HG03095 (cell line): Measurements from ENCODE around the gene VWA1.

Experiments used
- ATAC-seq: cut with Tn5 transposase; IDR thresholded peaks from one replicate; pipeline ENCODE4 v1.9.1; 2021; ENCODE audit warnings: moderate library complexity; ENCODE audit not compliant: unreplicated experiment

VWA1 gene

DNA sequence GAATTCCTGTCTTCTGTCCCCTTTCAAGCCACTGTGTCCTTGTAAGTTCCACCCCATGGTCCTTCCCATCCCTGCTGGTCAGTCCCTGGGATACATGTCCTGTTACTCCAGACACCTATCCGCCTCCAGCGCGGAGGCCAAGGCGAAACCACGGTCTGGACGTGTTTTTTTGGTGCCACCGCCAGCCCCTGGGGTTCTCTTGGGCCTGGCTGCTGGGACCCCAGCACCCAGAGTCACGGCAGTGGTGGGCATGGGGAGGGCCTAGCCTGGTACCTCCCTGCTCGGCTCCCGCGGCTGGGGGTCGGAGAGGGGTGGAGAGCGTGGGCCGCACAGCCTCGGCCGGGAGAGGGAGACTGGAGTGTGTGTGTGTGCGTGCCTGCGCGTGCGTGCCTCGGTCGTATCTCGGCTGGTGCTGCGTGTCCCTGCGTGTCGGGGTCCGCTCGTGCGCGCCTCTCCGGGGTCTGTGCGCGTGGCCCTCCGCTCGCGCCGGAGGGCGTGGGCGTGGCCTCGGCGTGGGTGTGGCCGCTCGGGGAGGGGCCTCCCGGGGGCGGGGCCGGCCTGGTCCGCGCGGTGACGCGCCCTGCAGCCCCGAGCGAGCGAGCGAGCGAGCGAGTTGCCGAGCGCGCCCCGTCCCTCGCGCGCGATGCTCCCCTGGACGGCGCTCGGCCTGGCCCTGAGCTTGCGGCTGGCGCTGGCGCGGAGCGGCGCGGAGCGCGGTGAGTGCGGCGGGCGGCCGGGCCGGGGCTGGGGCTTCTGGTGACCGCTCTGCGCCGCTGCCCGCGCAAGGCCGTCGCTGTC, at the start of gene VWA1:
TSS of gene VWA1 (plus strand) at position 585 of the 798 bp plus-strand sequence. CDS start at position 644, 59 bp downstream.
- no peak for ATAC-seq

DNA sequence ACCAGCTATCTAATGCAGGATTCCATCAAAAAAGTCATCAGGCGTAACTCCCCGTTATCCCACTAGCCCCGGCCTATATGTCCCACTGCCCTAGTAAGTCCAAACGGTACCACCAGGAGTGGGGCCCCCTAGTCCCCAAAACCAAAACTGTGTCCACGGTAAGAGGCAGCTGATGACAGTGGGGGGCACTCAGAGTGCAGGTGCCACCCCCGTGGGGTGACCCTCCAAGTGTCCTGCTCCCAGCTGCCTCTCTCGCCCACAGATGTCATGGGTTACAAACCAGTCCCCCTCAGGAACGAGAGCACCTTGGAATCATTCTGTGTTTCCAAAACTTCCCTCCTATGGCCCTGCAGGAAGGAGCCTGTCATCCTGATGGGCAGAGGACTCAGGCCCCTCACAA, 49.6 kb upstream of the VWA1 start:
- ATAC-seq: no peak

DNA sequence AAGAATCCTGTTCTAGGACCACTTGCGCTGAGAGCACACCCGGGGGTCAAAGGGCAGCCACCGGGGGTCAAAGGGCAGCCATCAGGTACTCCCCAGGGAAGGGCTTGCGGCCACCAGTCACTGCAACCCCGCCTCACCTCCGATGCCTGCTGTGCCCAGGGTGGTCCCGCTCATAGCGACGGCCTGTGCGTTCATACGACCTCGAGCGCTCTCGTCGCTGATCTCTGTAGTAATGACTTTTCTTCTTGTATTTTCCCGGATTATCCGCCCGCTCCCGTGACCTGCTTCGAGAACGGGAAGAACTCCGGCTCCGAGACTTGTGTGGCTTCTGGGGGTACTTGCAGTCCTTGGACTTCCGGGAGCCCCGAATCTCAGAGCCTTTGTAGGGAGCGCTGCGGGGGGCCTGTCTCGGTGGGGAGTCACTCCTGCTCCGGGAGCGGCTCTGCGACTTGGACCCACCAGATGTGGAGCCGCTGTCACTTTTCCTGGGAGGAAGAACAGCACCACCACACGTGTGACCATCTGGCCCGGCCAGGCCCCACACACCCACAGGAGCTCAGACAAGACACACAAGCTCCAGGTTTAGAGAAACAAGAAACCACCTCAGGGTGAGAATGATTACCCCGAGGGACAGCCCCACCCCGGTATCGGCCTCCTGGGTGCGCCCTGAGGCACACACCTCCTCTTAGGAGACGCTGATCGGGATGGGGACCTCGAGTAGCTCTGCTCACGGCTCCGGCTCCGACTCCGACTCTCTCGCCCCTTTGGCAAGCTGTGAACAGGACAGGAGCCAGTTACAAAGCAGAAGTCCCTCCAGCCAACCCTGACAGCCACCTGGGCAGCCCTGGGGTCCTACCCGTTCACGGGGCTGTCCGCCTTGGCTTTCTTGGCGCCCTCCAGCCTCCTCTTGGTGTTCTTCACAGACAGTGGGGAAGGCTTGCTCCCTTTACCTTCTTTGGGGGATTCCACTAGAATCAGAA, 48.1 kb upstream of the VWA1 start:
- no peak for ATAC-seq

DNA sequence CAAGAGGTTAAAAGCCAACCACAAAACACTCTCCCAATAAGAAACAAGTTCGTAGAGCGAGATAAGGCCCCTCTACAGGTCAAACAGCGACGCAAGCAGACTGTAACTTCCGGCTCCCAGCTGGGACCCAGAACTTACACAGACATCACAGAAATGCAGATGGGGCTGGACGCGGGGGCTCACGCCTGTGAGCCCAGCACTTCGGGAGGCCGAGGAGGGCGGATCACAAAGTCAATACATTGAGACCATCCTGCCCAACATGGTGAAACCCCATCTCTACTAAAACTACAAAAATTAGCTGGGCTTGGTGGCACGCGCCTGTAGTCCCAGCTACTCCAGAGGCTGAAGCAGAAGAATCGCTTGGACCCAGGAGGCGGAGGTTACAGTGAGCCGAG, 47.4 kb upstream of the VWA1 start:
- ATAC-seq: no peak

GRCh38 chr1:1390675-1391074, 44.8 kb upstream of the VWA1 start:
- no peak for ATAC-seq

DNA sequence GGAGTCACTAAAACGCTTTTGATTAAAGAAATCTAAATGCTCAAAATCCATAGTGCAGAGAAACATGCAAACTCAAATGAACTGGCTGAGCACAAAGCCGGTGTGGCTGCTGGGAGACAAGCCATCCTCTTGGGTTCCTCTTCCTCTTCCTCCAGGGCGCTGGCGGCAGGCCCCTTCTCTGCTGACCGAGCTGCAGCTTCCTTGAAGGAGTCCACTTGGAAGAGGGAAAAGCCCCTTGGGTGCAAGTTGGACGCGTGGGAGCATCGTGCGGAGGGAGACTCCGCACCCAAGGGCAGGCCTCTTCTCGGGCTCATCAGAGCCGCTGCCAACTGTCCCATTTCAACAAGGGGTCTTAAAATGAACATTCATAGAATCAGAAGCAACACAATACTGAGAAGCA, 44.3 kb upstream of the VWA1 start:
- no peak for ATAC-seq

- no peak for ATAC-seq
Observed at GRCh38 chr1:1393014-1393413, 42.5 kb upstream of the VWA1 start.

DNA sequence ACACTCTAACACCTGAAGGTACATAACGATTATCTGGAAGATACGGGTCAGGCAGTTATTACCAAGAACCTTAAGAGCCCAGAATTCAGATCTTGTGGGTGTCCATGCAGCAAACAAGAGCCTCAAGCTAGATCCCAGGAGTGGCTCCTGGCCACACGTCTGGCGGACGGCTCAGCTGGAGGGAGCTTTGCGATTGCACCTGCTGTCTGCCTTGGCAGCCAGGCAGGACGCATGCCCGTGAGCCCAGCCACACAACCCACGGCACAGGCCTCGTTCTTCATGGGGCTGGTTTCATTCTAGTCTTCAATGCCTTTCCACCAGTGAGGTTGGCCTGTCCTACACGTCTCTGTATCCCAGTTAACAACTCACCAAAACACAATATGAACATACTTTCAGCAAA, 42.1 kb upstream of the VWA1 start:
- ATAC-seq: no peak

DNA sequence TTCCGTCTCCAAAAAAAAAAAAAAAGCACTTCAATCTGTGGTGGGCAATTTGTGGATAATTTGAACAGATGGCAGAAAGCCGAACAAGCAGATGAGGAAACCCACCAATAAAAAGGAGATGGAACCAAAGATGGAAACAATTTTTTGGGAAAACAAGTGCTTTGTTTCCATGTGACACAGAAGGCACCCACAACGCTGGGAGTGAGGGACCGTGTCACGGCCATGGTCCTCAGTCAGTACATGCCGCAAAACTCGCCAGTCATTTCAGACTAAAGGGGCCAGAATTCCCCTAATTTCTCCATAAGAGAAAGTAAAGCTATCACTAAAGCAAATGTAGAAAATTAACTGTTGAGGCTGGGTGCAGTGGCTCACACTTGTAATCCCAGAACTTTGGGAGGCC, 41.4 kb upstream of the VWA1 start:
- ATAC-seq: no peak

DNA sequence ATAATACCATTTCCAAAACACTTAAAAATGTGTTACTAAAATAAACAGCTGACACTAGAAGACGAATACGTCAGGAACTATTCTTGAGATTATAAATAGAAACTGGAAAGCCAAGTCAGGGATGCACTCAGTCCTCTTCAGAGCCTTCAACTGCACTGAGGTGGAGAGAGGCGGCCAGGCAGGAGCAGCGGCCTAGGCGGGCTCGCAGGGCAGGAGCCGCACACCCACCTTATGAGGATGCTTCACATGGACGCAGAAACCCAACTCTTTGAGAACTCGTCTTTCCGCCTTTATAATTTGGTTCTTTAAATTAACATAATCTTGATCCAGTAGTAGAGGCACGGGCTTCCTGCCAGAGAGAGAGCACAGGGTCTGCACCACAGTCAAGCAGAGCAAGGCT, 40.3 kb upstream of the VWA1 start:
- ATAC-seq: no peak

DNA sequence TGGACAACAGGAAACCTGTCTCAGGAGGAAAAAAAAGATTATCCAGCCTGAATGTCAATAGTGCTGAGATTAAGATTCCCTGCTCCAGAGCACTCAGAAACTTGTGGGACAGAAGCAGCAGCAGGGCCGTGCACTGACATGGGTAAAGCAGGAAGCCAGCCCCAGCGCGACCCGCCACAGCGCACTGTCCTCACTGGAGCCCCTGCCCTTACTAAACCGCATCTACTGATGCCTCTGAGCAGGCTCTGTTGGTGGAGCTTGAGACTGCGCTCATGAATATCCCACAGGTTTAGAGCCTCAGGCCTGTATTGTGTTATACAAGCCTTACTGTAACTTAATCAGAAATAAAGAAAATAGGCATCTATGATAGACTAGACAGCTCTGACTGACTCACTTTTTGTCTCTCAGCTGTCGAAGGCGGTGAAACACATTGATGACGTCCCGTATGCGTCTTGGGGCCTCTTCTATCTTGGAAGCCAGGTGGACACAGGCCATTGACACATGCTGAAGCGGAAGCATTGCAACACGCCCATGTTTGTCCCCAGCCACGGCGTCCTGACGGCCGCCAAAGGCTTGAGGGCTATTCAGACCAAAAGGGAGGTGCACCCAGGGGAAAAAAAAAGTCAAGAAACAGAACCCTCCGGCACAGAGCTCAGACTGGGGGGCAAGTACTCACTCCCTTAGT, 37.5 kb upstream of the VWA1 start:
- no peak for ATAC-seq

GRCh38 chr1:1398677-1399186, 36.8 kb upstream of the VWA1 start:
- peak; percentile 4 for ATAC-seq

DNA sequence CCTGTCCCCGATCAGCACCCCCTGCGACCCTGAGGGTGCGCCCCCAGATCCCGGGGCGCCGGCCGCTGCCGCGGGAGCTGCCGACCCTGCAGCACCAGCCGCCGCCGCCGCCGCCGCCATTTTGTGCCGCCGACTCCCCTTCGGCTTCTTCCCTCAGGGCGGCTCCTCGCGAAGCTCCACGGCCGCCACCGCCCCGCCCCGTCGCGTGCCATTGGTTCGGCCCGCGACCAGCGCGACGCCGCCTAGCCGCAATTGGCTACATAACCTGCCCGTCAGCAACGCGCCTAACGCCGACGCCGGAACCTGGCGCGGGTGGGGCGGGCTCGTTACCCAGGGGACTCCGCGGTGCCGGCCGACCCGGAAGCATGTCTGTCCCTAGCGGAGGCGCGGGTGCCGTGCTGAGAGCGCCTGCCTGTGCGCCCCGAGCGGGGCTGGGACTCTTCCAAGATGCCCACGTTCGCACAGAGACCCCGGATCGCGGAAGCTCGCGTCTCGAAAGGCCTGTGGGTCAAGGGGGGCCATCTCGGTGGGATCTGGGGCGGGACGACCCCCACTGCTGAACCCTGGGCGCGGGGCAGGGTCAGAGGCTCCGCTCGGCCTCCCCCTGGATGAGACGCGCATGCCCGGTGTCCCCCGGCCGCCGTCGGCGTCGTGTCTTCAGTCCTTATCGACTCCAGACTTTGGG, 36.2 kb upstream of the VWA1 start, which contains the start of gene CCNL2:
TSS of gene CCNL2 (minus strand) at position 149 of the 685 bp plus-strand sequence. CDS start at position 120, 29 bp downstream.
- ATAC-seq: peak; percentile 87

- no peak for ATAC-seq
Observed at GRCh38 chr1:1399872-1400575, 35.5 kb upstream of the VWA1 start.

- no peak for ATAC-seq
Observed at GRCh38 chr1:1400576-1401456, 34.7 kb upstream of the VWA1 start.

DNA sequence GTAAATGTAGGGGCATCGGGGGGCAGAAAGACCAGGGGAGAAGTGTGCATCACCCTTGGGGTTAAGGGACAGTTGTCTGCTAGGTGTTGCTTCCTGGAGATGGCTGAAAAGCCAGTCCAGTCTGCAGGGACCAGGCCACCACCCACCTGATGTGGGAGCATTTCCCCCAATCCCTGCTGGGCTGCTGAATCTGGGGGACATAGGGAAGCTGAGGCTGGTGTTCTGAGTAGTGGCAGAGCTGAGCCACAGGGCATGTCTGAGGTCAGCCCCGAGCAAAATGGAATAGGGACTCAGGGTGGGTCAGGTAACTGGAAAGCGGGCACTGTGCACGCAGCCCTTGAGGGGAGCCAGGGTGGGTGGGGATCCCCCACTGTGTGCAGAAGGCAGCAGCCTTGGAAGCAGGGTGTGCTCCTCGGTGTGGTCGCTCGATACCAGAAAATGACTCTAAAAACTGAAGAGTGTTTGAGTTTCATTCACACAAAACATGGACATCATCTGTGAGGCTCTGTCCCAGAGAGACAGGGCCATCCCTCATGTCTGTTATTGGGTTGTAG, 34.0 kb upstream of the VWA1 start:
- ATAC-seq: no peak

DNA sequence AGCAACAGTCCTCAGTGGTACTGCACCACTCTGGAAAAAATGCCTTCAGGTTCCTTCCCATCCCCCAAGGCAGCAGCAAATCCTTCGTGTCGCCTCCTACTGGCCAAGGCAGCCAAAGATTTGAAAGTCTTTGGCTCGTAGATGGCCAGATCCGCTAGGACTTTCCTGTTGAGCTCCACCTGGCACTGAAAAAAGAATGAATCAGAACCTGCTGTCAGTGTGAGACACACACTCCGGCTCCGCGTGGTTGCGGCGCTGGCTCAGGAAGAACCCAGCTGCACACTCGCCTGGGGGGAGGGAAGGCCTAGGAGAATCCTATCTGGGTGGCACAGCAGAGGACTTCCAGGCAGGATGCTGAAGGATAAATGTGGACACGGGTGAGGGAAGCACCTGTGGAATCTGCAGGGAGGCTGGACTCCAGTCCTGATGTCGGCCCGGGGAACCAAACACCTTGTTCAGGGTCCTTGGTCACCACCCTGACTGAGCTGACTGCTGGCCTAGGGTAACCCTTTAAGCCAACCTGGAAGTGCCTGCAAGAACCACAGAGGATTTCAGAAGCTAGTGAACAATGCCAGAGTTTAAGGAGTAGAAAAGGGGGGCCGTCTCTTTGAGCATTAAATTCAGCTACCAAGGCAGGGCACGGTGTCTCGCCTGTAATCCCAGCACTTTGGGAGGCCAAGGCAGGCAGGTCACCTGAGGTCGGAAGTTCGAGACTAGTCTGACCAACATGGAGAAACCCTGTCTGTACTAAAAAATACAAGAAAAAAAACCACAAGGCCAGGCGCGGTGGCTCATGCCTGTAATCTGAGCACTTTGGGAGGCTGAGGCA, 33.2 kb upstream of the VWA1 start:
- no peak for ATAC-seq
